GM18508 (cell line): ENCODE data around the gene PRKAR1B.
"Not testable (repeated sequence)": the region's sequence is repeated elsewhere in the genome, so short reads cannot be mapped to it uniquely, and the experiment has no call there.

Source experiments
- ATAC-seq: cut with Tn5 transposase; IDR thresholded peaks from one replicate; pipeline ENCODE4 v1.9.1; 2021; ENCODE audit warnings: moderate number of reproducible peaks; ENCODE audit not compliant: insufficient read depth, unreplicated experiment

PRKAR1B gene

DNA sequence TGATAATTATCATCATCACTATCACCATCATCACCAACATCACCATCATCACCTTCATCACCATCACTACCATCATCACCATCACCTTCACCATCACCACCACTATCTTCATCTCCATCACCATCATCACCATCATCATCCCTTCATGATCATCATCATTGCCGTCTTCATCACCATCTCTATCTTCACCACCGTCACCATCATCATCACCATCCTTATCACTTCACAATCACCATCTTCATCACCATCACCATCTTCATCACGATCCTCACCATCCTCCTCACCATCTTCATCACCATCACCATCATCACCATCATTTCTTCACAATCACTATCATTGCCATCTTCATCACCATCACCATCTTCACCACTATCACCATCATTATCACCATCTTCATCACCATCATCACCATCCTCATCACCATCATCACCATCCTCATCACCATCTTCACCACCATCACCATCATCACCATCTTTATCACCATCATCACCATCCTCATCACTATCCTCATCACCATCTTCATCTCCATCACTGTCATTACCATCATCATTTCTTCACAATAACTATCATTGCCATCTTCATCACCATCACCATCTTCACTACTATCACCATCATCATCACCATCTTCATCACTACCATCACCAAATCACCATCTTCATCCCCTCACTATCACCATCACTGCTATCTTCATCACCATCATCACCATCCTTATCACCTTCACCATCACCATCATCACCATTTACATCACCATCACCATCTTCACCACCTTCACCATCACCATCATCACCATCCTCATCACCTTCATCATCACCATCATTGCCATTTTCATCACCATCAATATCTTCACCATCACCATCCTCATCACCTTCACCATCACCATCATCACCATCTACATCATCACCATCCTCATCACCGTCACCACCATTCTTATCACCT lies 73.0 kb downstream of the PRKAR1B start:
- ATAC-seq, result no peak

DNA sequence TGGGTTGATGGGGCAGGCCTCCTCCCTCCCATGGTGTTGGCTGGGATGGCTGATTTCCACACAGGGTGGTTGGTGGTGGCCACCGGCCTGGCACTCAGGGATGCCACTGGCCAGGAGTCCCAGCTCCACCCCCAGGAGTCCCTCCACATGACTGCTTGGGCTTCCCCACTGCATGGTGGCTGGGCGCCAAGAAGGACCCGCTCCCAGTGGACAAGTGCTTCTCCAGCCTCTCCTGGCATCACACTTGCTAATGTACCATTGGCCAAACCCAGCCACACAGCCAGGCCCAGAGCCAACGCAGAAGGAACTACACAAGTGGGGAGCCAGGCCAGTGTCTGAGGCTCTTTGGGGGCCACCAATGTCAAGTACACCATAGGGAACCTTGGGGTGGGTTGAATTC lies 74.2 kb downstream of the PRKAR1B start:
- no peak for ATAC-seq

DNA sequence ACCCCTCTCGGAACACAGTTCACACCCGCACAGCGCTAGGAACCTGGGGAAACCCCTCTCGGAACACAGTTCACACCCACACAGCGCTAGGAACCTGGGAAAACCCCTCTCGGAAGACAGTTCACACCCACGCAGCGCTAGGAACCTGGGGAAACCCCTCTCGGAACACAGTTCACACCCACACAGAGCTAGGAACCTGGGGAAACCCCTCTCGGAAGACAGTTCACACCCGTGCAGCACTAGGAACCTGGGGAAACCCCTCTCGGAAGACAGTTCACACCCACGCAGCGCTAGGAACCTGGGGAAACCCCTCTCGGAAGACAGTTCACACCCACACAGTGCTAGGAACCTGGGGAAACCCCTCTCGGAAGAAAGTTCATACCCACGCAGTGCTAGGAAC lies 74.9 kb downstream of the PRKAR1B start:
- ATAC-seq, result not testable (repeated sequence)

DNA sequence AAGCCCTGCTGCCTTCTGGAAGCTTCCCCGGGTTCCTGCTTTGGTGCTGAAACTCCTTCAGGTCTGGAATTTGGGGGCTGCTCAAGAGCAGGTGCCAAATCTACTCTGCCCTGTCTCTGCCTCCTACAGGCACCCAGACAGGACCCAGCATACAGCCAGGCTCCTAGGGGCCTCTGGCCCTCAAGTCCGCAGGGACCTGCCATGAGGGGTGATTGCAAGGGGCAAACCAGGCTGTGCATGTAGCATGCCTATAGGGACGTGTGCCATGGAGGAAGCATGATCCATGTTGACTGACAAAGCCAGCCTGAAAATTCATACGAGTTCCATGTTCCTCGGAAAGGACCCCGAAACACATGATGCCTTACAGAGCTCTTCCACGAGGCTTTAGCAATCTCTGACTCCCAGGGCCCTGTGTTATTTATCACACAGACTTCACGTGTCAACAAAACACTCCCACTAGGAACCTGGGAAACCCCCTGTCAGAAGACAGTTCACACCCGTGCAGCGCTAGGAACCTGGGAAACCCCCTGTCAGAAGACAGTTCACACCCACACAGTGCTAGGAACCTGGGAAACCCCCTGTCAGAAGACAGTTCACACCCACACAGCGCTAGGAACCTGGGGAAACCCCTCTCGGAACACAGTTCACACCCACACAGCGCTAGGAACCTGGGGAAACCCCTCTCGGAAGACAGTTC lies 75.9 kb downstream of the PRKAR1B start:
- ATAC-seq, result no peak

DNA sequence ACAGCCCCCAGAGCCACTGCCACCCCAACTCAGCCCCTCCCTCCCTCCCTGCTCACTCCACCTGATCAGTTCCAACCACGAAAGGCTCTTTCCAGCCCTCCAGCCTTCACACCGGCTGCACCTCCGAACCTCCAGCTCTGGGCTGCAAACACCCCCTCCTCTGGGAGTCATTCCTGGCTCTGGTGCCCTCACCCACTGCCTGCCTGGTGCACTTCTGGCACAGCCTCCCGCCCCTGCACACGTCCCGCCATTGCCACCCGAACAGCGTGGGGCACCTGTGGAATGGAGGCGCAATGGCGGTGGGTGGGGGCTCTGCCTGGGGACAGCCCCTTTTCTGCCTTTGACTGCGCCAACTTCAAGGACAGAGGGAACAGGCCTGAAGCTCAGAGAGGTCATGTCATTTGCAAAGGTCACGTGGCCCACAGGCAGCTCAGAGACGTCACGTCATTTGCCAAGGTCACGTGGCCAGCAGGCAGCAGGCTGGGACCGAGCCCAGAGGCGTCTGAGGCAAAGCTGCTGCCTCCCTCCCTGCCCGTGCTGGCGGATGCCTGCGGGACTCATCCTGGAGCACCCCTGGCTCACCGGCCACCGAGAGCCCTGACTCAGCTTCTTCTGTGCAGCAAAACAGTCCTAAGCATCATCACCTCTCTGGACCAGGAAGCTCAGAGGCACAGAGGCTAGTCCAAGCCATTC lies 76.6 kb downstream of the PRKAR1B start:
- no peak for ATAC-seq

DNA sequence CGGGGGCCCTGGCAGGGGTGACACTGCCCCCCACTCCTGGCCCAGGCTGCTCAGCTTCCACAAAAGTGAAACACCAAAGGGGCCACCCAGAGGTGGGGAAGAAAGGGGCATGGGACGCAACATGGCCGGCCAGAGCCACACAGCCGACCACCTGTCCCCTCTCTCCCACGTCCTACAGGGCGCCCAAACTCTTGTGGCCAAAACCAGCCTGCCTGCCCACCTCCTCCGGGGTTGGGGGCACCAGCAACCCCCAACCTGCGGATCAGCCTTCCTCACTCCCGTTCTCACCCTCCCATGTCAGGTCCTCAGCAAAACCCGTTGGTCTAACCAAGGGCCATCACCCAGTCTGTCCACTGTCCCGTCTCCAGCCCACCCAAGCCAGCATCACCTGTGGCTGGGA lies 80.1 kb downstream of the PRKAR1B start:
- ATAC-seq, result no peak

DNA sequence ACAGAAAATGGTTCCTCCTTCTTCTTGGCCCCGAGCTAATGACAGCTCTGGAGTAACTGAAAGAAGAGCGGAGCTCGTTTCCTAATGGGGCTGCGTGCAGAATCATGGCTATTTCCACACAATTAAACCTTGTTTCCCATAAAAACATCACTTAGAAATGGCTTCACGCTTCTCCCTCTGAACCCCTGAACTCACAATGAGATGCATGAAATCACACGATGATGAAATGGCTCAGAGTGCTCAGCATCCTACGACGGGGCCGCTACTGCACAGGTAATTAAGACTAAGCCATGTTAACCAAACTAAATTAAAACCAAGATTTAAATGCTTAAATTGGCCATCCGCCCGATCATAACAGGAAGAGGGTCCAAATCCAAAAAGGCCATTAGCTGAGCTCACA lies 80.6 kb downstream of the PRKAR1B start:
- no peak for ATAC-seq

DNA sequence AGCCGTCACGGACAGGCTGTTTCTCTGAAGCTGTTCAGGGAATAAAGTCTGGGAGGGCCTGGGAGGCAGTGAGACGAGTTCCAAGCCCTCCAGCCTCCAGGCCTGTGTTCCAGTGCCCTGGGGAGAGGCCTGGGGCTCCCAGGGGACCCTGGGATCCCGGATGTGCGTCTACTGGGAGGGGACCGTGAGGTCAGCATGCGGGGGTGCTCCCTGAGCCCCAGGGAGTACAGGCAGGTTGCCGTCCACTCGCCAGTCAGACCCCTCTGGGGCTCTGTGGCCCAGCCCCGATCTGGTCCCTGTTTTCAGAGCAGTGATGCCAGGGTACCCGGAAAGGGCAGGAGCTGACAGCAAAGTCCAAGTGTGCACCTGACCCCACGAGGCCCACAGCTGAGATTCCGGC lies 81.5 kb downstream of the PRKAR1B start:
- no peak for ATAC-seq

DNA sequence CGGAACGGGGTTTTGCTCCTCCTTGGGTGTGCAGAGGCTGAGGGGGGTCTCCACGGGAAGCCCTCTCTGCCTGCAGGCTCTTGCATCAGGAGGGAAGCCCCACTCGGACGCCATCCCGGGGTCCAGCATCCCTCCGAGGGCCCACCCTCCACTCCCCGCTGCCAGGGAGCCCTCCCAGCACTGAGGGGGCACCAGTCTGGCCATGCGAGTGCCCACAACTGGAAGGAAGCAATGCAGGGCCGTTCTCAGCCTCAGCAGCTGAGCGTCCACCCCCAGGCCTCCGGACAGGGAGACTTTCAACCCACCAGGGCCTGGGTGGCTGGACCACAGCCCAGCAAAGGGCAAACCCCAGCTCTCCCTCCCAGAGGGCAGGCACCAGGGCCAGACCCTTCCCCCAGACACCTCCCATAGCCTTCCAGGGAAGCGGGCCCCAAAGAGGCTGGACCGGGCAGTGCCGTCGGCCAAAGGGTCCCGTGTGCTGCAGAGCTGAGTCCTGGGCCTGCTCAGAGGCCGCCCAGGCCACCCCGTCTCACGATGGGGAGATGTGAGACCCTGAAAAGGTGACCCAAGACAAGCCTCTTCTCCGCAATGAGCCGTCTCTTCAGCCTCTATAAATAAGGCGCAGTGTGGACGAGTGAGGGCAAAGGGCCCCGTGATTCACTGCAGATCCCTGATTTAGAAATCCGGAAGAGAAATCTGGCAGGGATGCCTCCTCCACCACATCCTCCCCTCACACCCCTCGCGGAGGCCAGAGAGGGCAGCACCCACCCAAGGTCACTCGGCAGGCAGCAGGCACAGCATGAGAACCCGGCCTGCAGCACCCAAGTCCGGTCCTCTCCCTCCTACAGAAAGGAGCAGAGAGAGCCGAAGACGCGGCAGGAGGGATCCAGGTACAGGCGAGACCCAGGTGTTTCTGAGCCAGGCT lies 82.4 kb downstream of the PRKAR1B start:
- no peak for ATAC-seq

DNA sequence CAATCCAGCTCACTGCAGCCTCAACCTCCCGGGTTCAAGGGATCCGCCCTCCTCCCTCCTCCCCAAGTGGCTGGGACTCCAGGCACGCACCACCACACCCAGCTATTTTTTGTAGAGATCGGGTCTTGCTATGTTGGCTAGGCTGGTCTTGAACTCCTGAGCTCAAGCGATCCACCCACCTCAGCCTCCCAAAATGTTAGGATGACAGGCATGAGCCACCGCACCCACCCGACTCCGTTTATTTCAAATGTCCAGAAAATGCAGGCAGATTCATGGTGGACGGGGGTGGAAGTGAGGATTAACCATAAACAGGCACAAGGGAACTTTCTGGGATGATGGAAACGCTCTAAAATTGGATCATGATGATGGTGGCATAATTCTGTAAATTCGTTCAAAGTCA lies 85.1 kb downstream of the PRKAR1B start:
- no peak for ATAC-seq

DNA sequence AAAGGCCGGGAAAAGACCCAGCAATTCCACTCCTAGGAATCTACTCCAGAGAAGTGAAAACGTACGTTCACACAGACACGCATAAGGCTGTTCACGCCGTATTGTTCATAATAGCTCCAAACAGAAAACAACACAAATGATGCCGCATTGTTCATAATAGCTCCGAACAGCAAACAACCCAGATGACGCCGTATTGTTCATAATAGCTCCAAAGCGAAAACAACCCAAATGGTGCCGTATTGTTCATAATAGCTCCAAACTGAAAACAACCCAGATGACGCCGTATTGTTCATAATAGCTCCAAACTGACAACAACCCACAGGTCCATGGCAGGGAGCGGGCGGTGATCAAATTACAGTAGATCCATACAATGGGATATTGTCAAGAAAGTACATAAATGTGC lies 85.8 kb downstream of the PRKAR1B start:
- ATAC-seq, result no peak

DNA sequence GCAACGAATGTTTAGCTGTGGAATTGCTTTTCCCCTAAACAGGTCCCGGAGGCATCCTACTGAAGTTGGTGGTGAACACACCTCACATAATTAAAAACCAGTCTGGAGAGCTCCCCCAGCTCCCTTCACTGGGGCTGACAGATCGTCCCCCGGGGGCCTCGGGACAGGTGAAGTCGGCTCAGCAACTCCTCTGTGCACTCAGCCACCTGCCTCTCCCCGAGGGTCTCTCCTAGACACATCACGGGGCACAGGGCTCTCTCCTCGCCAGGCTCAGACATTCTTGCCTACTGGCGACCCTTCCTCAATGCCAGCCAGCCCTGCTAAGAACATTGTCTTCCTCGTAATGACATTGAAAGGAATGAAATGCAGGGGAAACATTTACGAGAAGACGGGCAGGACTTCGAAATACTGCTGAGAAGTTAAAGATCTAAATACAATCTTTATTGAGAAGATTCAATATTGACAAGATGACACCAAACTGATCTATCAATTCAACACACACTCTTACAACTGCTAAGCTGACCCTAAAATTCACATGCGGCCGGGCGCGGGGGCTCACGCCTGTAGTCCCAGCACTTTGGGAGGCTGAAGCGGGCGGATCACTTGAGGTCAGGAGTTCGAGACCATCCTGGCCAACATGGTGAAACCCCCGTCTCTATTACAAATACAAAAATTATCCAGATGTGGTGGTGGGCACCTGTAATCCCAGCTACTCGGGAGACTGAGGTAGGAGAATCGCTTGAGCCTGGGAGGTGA lies 88.6 kb downstream of the PRKAR1B start:
- no peak for ATAC-seq

DNA sequence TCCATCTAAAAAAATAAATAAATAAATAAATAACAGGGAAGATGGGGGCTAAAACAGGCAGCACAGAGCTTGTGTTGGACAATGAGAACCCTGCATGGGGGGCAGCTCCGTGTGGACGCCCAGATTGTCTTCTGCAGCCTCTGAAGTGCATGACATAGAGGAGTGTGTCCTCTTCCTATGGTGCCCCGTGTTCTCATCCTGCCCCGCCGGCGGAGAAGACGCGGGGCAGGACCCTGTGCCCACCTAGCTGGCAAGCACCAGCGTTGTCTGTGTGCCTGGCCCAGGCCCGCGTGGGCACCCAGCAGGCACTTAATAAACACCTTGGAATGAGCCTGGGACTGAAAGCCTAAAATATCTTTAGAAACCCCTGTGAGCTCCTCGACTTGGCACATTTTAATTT lies 89.3 kb downstream of the PRKAR1B start:
- no peak for ATAC-seq

DNA sequence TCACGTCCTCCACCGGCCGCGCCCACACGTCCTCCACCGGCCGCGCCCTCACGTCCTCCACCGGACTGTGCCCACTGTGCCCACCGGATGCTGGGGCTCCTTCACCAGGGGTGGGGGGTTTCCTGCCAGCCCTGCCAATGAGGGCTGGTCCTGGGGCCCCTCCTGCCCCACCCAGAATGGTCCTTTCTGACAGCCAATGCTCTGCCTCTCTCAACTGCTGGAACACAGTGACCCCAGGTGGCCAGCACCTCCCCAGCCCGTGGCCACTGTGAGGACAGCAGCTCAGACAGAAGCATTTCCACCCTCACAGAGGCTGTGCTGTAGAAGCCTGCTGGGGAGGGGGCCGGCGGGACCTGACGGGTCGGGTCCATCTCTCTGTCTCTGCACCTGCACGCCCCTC lies 90.7 kb downstream of the PRKAR1B start:
- no peak for ATAC-seq

DNA sequence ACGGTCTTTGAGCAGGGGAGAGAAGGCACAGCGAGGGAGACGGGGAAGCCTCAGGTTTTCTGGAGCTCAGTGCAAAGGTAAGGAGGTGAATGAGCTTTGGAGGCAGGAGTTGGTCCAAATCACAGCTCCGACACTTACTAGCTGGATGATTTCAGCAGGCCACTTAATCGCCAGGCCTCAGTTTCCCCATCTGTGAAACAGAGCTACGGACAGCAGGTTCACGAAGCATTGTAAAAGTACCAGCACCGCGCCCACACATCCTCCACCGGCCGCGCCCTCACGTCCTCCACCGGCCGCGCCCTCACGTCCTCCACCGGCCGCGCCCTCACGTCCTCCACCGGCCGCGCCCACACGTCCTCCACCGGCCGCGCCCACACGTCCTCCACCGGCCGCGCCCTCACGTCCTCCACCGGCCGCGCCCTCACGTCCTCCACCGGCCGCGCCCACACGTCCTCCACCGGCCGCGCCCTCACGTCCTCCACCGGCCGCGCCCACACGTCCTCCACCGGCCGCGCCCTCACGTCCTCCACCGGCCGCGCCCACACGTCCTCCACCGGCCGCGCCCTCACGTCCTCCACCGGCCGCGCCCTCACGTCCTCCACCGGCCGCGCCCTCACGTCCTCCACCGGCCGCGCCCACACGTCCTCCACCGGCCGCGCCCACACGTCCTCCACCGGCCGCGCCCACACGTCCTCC lies 91.2 kb downstream of the PRKAR1B start:
- not testable (repeated sequence) for ATAC-seq

DNA sequence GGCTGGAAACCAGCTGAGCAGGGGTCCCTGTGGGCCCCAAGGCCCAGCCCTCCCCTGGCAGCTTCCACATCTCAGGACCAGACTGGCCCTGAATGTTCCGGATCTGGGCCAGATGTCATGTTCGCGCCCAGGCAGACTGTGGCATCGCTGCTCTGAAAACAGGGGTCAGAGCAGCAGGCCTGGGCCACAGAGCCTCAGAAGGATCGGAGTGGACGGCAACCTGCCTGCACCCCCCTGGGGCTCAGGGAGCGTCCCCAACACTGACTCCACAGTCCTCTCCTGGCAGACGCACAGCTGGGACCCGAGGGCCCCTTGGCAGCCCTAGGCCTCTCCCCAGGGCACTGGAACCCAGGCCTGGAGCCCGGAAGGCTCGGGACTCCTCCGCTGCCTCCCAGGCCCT lies 91.9 kb downstream of the PRKAR1B start:
- ATAC-seq, result no peak

DNA sequence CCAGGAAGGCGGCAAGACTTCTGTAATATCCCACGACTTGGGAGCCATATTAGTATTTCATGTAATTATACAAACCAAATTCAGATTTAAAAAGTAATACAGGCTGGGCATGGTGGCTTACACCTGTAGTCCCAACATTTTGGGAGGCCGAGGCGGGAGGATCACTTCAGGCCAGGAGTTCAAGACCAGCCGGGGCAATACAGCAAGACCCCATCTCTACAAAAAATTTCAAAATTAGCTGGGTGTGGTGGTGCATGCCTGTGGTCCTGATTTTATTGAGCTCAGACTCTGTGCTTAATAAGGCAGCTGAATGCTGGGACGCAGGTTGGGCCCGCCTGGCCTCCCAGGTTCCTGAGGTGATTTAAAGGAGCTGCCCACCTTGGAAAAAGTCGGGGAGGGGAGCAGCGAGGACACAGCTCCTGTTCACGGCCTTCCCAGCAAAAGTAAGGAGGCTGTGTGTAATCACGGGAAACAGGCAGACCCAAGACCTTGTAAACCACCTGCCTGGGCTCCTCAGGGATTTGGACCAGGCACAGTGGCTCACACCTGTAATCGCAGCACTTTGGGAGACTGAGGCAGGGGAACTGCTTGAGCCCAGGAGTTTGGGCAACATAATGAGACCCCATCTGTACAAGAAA lies 93.6 kb downstream of the PRKAR1B start:
- no peak for ATAC-seq

DNA sequence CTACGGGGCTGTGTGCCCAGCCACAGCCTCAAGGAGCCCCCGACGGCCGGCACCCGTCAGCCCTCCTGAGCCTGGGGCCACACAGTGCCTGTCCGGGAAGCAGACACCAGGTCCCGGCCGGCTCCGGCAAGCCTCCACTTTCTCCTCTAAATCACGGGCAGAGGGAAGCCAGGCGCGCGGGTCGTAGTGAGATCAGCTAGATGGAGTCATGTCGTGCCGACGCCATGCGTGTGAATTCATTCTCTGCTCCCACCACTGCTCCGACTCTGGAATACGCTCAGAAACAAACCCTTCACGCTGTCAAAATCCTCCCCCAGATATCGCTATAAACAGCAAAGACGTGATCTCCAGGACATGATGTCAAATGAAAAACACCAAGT lies 94.3 kb downstream of the PRKAR1B start:
- no peak for ATAC-seq
